Esophagus muscularis mucosa (tissue), 4 donors: ENCODE measurements around the gene TMEM151A. TPM values are rescaled to one million over a fixed set of nuclear protein-coding genes. Genes with fewer than 3 reads are reported as not detected.

ENCODE experiments used
- DNase-seq: peaks from one replicate; pipeline ENCODE4 v3.0.0-alpha.2; 2017; ENCODE audit errors: extremely low spot score
- H3K27ac ChIP-seq, 4 donors: fragments of 200-600 bp; sonication (generic); replicated peaks in 1 of 4; 1 replicate in 3 of 4; 2 replicates in 1 of 4; pipeline ENCODE4 v1.5.1; 2016 to 2019; ENCODE audit warnings: mild to moderate bottlenecking in 1 of 4
- H3K27me3 ChIP-seq, 4 donors: fragments of 200-600 bp; sonication (generic); one replicate each; pipeline versions ENCODE4 v1.5.1 to v1.6.0; 2016 to 2019
- H3K36me3 ChIP-seq, 4 donors: fragments of 200-600 bp; sonication (generic); one replicate each; pipeline ENCODE4 v1.5.1; 2016 to 2019
- H3K4me1 ChIP-seq, 4 donors: fragments of 200-600 bp; sonication (generic); one replicate each; pipeline ENCODE4 v1.5.1; 2016 to 2019
- H3K4me3 ChIP-seq, 4 donors: fragments of 200-600 bp; sonication (generic); 1 replicate in 2 of 4; 2 replicates in 2 of 4; pipeline ENCODE4 v1.5.1; 2016 to 2019; ENCODE audit warnings: mild to moderate bottlenecking in 4 of 4, moderate library complexity in 1 of 4
- H3K9me3 ChIP-seq, 4 donors: fragments of 200-600 bp; sonication (generic); 1 replicate in 3 of 4; 2 replicates in 1 of 4; pipeline ENCODE4 v1.5.1; 2016 to 2019
- EP300 ChIP-seq: sonication (generic); formaldehyde crosslinking; IDR thresholded peaks from one replicate; pipeline ENCODE4 v1.6.1; 2017; ENCODE audit warnings: antibody characterized with exemption
- POLR2A ChIP-seq: fragments of 450-650 bp; IDR thresholded peaks from one replicate; pipeline ENCODE4 v1.6.1; 2017; ENCODE audit warnings: antibody characterized with exemption, moderate library complexity, mild to moderate bottlenecking, low read depth
- POLR2AphosphoS5 ChIP-seq, 2 donors: sonication (generic); formaldehyde crosslinking; IDR thresholded peaks; one replicate each; pipeline ENCODE4 v1.6.1; 2017; ENCODE audit warnings: antibody characterized with exemption in 2 of 2
- WGBS: methylation state at CpG from one replicate; pipeline ENCODE4 v1.1.5; 2018; 5-methylcytosine and 5-hydroxymethylcytosine counted together
- intact Hi-C: fragments of 100-400 bp; cut with DNase I; formaldehyde crosslinking; loops from one replicate; pipeline ENCODE4 v1.15.1; 2023
- total RNA-seq, 4 donors: library from RNA; depleted of rRNA; stranded (reverse); fragments of >200 nt; gene quantifications; one replicate each; pipeline versions ENCODE4 v1.1.0 to v1.2.1, GENCODE V29; 2016
- TF ChIP-seq, protein P1 (sequence below), 3 experiments: fragments of 200-600 bp in 2 of 3; fragments of 450-650 bp in 1 of 3; sonication (generic) in 2 of 3; IDR thresholded peaks; one replicate each; pipeline ENCODE4 v1.5.1; 2017 to 2019; ENCODE audit warnings: antibody characterized with exemption in 3 of 3, mild to moderate bottlenecking in 2 of 3, moderate library complexity in 1 of 3

Gene TMEM151A
- total RNA-seq, 4 donors from 2014 or later: 0.42 to 0.71 (median 0.54) TPM

DNA sequence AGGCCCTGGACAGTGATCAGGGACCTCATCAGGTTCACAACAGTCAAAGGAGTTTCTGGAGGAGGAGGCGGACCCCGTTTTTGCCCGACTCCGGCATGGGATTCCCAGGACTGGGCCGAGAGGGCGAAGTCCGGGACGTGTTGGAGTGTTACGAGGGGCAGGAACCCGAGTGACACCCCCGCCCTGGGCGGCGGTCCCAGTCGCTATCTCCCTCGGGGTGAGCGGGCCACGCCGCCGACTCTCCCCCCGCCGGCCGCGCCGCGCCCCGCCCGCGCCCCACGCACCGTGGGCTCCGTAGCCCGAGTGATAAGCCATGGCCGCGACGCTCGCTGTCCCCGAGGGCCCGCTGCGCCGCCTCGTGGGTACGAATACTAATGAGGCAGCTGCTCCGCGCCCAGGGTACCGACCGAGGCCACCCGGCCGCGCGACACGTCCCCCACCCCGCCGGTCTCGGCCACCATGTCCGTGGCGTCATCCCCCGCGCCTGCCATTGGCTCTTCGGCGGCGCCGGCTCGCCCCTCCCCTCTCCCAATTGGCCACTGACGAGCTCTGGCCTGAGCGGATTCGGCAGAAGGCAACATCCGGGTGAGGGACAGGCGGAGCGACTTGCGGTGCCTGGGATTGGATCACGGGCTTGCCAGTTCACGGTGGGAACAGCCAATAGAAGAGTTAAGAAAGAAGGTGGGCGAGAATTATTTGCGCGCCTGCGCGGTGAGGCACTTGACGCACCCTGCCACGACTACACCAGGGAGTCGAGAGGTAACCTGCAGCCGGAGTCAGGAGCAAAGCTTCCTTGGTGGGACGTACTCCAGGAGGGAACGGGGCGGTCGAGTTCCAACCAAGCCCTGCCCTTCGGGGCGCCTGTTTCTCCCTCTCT, 2.8 kb upstream of the TMEM151A start, which contains the start of gene YIF1A:
Gene YIF1A, minus strand, starts transcription at position 473 of the 877 bp plus-strand sequence. Its CDS starts 158 bp downstream, at position 315.
- intact Hi-C loops: no loop called here
- TF ChIP-seq POLR2AphosphoS5 (IDR thresholded peaks at IDR 0.05): peak; percentile 96 to 98
- TF ChIP-seq POLR2A: peak; percentile 95
- TF ChIP-seq EP300: no peak
- TF ChIP-seq, protein P1, sequence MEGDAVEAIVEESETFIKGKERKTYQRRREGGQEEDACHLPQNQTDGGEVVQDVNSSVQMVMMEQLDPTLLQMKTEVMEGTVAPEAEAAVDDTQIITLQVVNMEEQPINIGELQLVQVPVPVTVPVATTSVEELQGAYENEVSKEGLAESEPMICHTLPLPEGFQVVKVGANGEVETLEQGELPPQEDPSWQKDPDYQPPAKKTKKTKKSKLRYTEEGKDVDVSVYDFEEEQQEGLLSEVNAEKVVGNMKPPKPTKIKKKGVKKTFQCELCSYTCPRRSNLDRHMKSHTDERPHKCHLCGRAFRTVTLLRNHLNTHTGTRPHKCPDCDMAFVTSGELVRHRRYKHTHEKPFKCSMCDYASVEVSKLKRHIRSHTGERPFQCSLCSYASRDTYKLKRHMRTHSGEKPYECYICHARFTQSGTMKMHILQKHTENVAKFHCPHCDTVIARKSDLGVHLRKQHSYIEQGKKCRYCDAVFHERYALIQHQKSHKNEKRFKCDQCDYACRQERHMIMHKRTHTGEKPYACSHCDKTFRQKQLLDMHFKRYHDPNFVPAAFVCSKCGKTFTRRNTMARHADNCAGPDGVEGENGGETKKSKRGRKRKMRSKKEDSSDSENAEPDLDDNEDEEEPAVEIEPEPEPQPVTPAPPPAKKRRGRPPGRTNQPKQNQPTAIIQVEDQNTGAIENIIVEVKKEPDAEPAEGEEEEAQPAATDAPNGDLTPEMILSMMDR (IDR thresholded peaks at IDR 0.05): peak in 1 of 3 experiments; percentile 31
- Histone ChIP-seq H3K27me3 (peaks cover 2 to 28% (median 19%) of the 10 kb centered on the region in 4 donors), H3K36me3 (peaks cover 0 to 30% (median 11%) of the 10 kb centered on the region in 4 donors), H3K9me3 (no peaks in the 10 kb centered on the region), H3K27ac (peak within 1 kb of the TSS; percentile 89 to 97 (median 93)), H3K4me1 (peaks cover 38 to 64% (median 42%) of the 10 kb centered on the region in 4 donors), H3K4me3 (peak within 1 kb of the TSS; percentile 67 to 100 (median 88))
- peak; percentile 99 for DNase-seq
- WGBS: under 1% methylated on average over 30 of the region's 87 CpGs

DNA sequence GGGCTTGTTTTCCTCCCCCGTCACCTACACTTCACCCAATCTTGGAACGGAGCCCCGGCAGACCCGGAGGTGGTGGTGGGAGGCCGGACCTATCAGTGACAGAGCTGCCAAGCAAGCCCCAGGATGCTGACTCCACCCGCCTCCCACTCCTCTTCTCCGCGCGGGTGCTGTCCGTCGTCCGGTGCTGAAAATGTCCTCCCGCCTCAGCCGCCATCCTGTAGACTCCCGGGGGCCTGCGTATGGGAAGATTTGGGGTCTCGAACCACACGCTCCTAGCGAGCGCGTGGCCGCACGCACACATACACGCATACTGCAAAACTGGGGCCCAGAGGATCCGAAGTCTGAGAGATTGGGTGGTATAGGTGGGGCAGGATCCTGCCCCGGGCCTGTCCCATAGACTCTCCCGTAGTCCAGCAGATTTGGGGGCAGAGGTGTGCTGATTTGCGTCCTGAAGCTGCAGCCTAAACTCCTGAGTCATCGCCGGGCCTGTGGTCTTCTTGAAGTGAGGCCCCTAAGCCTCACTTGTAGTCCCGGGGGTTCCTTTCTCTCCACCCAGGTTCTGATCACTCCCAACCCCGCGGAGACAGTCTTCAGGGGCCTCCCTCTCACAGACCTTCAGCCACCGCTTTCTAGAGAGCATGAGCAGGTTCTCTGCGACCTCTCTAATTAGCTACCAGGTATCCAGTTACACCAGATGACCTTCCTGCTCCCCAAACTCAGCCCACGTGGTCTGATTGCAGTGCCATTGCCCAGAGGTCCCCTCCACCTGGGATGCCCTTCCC, 2.0 kb upstream of the TMEM151A start:
- Histone ChIP-seq H3K4me1 (peaks cover 38 to 64% (median 42%) of the 10 kb centered on the region in 4 donors), H3K27me3 (peaks cover 2 to 37% (median 20%) of the 10 kb centered on the region in 4 donors), H3K36me3 (peaks cover 0 to 22% (median 4%) of the 10 kb centered on the region in 4 donors), H3K27ac (peak overlapping the region; percentile 89 to 97 (median 93)), H3K4me3 (peak overlapping the region; percentile 67 to 100 (median 88)), H3K9me3 (no peaks in the 10 kb centered on the region)
- DNase-seq: no peak
- intact Hi-C loops: no loop called here
- WGBS: 22% methylated on average over 20 of the region's 36 CpGs
- TF ChIP-seq, protein P1 (IDR thresholded peaks at IDR 0.05): no peak
- TF ChIP-seq POLR2AphosphoS5 (IDR thresholded peaks at IDR 0.05): no peak
- no peak for TF ChIP-seq EP300
- TF ChIP-seq POLR2A: no peak

DNA sequence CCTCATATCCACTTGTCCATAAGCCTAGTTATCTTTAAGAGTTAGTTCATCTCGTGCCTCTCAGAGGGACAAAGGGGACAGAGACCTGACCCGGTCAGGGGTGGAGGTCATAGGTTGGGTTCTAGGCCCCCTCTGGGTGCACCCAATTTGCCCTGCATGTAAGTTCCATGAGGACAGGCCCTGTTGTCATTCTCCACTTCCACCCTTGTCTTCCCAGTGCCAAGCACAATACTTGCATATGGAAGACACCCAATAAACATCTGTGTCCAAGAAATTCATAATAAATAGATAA, 1.4 kb upstream of the TMEM151A start:
- no peak for DNase-seq
- Histone ChIP-seq H3K4me1 (peaks cover 37 to 59% (median 40%) of the 10 kb centered on the region in 4 donors), H3K36me3 (peaks cover 0 to 16% (median 2%) of the 10 kb centered on the region in 4 donors), H3K27me3 (peaks cover 2 to 42% (median 20%) of the 10 kb centered on the region in 4 donors), H3K9me3 (no peaks in the 10 kb centered on the region), H3K4me3 (no peak overlapping the region), H3K27ac (no peak overlapping the region)
- TF ChIP-seq, protein P1 (IDR thresholded peaks at IDR 0.05): no peak
- TF ChIP-seq EP300: no peak
- no peak for TF ChIP-seq POLR2A
- 85% methylated on average over 2 of the region's 2 CpGs for WGBS
- intact Hi-C loops: no loop called here

DNA sequence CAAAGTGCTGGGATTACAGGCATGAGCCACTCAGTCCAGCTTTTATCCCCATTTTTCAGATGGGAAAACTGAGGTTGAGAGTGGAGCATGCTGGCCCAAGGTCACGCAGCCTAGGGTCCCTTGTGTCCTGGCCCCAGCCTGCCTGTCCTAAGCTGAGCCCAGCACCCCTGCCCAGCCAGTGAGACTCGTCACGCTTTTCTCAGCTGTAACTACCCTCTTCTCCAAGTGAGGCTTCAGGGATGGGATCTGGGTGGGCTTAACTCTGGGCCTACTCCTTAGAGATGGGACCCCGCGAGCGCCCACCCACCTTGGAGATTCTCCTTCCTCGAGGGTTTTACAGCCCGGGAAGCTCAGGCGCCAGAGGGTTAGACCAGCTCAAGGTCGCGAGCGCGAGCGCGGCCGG, 390 bp upstream of the TMEM151A start:
- no peaks in the 10 kb centered on the region for H3K9me3 ChIP-seq
- intact Hi-C loops: no loop called here
- TF ChIP-seq POLR2AphosphoS5 (IDR thresholded peaks at IDR 0.05): no peak
- no peak for TF ChIP-seq EP300
- TF ChIP-seq, protein P1 (IDR thresholded peaks at IDR 0.05): no peak
- no peak for TF ChIP-seq POLR2A
- H3K36me3 ChIP-seq: peaks cover 0 to 12% (median 0%) of the 10 kb centered on the region in 4 donors
- DNase-seq: no peak
- peaks cover 2 to 52% (median 20%) of the 10 kb centered on the region in 4 donors for H3K27me3 ChIP-seq
- peak overlapping the region; percentile 47 to 63 (median 52) for H3K4me3 ChIP-seq
- H3K4me1 ChIP-seq: peaks cover 27 to 48% (median 39%) of the 10 kb centered on the region in 4 donors
- 63% methylated on average over 2 of the region's 16 CpGs for WGBS
- no peak overlapping the region for H3K27ac ChIP-seq
